GM12872 (cell line): ENCODE data around the gene EMID1.

Experiments
- TF ChIP-seq, protein P1 (sequence below): IDR thresholded peaks from 3 replicates; pipeline ENCODE4 v1.5.1; 2011; ENCODE audit warnings: low read depth, mild to moderate bottlenecking, low read length, moderate library complexity; ENCODE audit not compliant: insufficient read depth

EMID1 gene

GRCh38 chr22:29215012-29215860 lies 9.5 kb downstream of the EMID1 start:
- TF ChIP-seq, protein P1, sequence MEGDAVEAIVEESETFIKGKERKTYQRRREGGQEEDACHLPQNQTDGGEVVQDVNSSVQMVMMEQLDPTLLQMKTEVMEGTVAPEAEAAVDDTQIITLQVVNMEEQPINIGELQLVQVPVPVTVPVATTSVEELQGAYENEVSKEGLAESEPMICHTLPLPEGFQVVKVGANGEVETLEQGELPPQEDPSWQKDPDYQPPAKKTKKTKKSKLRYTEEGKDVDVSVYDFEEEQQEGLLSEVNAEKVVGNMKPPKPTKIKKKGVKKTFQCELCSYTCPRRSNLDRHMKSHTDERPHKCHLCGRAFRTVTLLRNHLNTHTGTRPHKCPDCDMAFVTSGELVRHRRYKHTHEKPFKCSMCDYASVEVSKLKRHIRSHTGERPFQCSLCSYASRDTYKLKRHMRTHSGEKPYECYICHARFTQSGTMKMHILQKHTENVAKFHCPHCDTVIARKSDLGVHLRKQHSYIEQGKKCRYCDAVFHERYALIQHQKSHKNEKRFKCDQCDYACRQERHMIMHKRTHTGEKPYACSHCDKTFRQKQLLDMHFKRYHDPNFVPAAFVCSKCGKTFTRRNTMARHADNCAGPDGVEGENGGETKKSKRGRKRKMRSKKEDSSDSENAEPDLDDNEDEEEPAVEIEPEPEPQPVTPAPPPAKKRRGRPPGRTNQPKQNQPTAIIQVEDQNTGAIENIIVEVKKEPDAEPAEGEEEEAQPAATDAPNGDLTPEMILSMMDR: no peak

- TF ChIP-seq, protein P1: no peak
Observed at GRCh38 chr22:29216011-29216872, 10.5 kb downstream of the EMID1 start.

GRCh38 chr22:29216873-29217666 lies 11.4 kb downstream of the EMID1 start:
- TF ChIP-seq, protein P1: no peak

DNA sequence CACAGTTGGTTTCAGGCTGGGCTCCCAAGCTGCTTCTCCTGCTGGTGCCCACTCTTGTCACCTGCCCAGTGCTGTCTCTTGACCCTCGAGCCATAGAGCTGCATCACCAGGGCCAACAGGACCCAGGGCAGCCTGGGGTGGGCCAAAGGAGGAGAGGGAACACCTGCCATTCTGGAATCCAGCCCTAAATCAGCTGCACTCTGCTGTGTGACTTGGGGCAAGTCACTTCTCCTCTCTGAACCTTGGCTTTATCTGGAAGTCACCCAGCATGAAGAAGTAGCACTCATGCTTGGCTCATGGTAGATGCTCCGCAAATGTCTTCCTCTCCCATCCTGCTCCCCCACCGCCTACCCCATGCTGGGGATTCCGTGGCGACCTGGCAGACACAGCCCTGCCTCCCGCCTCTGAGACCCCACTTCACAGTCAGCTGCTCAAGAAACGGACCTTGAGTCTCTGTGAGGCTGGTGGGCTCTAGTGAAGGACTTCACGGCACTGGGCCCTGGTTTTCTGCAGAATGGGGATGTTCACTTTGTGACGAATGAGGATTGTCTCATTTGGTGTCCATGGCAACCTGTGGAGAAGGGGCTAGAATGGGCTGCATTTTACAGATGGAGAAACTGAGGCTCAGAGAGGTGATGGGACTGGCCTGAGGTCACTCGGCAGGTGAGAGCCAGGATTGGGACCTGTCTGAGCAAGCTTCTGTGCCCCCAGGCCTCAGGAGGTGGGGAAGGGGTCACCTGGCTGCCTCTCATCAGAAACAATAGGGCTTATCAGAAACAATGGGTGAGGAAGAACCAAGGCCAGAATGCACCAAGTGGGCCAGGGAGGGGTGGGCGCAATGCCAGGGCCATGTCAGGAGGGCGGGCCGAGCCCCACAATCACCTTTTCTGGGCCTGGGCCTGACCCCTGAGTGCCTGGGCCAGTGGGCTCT lies 12.4 kb downstream of the EMID1 start:
- TF ChIP-seq, protein P1: no peak

GRCh38 chr22:29218758-29219408 lies 13.2 kb downstream of the EMID1 start:
- TF ChIP-seq, protein P1: no peak

GRCh38 chr22:29219881-29220670 lies 14.4 kb downstream of the EMID1 start:
- TF ChIP-seq, protein P1: no peak
